ENCODE measurements around the gene CFAP161.

- TF ChIP-seq, protein P1, sequence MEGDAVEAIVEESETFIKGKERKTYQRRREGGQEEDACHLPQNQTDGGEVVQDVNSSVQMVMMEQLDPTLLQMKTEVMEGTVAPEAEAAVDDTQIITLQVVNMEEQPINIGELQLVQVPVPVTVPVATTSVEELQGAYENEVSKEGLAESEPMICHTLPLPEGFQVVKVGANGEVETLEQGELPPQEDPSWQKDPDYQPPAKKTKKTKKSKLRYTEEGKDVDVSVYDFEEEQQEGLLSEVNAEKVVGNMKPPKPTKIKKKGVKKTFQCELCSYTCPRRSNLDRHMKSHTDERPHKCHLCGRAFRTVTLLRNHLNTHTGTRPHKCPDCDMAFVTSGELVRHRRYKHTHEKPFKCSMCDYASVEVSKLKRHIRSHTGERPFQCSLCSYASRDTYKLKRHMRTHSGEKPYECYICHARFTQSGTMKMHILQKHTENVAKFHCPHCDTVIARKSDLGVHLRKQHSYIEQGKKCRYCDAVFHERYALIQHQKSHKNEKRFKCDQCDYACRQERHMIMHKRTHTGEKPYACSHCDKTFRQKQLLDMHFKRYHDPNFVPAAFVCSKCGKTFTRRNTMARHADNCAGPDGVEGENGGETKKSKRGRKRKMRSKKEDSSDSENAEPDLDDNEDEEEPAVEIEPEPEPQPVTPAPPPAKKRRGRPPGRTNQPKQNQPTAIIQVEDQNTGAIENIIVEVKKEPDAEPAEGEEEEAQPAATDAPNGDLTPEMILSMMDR (optimal IDR thresholded peaks at IDR 0.05 in 1 of 3, IDR thresholded peaks at IDR 0.05 in 1 of 3, conservative IDR thresholded peaks at IDR 0.05 in 1 of 3; ENCODE audit: extremely low read depth in 1 of 3, insufficient read depth in 2 of 3, low read length in 3 of 3) = no peak
- no peak for TF ChIP-seq EZH2 (IDR thresholded peaks at IDR 0.05; ENCODE audit: low read length)
Measured at GRCh38 chr15:81117136-81117535, 16.9 kb upstream of the CFAP161 start.
